Lung (tissue), 12 donors: ENCODE results near the gene GFI1. TPM values are rescaled to one million over a fixed set of nuclear protein-coding genes. Genes with fewer than 3 reads are reported as not detected.
A peak's percentile ranks its signal among the peaks of the same experiment; 100 is the strongest.

Experiments used
- ATAC-seq: fragments of 200-7000 bp; cut with Tn5 transposase; one replicate; pipeline ENCODE4 v1.9.1; 2020; ENCODE audit warnings: moderate number of reproducible peaks; ENCODE audit not compliant: insufficient read depth, low FRiP score
- DNase-seq, 3 donors: peaks; one replicate each; pipeline ENCODE4 v3.0.0-alpha.2; 2013 to 2017
- H3K27ac ChIP-seq, 2 donors: one replicate each; pipeline ENCODE4 v1.5.1; 2013; ENCODE audit warnings: mild to moderate bottlenecking in 2 of 2, moderate library complexity in 2 of 2, control low read depth in 1 of 2, inconsistent platforms in 1 of 2, low read depth in 1 of 2, low read length in 1 of 2
- H3K27me3 ChIP-seq, 3 donors: one replicate each; pipeline ENCODE4 v1.5.1; 2013; ENCODE audit warnings: low read length in 2 of 3; ENCODE audit not compliant: control insufficient read depth in 3 of 3, insufficient read depth in 3 of 3
- H3K36me3 ChIP-seq, 4 donors: one replicate each; pipeline ENCODE4 v1.5.1; 2013; ENCODE audit warnings: low read length in 4 of 4, mild to moderate bottlenecking in 1 of 4, moderate library complexity in 1 of 4; ENCODE audit not compliant: control insufficient read depth in 4 of 4, insufficient read depth in 4 of 4
- H3K4me1 ChIP-seq, 5 donors: one replicate each; pipeline ENCODE4 v1.5.1; 2013; ENCODE audit warnings: low read length in 5 of 5, mild to moderate bottlenecking in 2 of 5, moderate library complexity in 1 of 5; ENCODE audit not compliant: control insufficient read depth in 5 of 5, insufficient read depth in 5 of 5
- H3K4me3 ChIP-seq: one replicate; pipeline ENCODE4 v1.5.1; 2013; ENCODE audit warnings: mild to moderate bottlenecking, control low read depth, moderate library complexity
- H3K9ac ChIP-seq, 2 donors: one replicate each; pipeline ENCODE4 v1.5.1; 2013; ENCODE audit warnings: low read length in 2 of 2, control low read depth in 1 of 2; ENCODE audit not compliant: insufficient read depth in 1 of 2
- H3K9me3 ChIP-seq, 4 donors: one replicate each; pipeline ENCODE4 v1.5.1; 2013; ENCODE audit warnings: low read length in 3 of 4, mild to moderate bottlenecking in 1 of 4, moderate library complexity in 1 of 4; ENCODE audit not compliant: control insufficient read depth in 4 of 4, insufficient read depth in 3 of 4
- CTCF ChIP-seq: IDR thresholded peaks from 2 replicates; pipeline ENCODE4 v1.5.1; 2012; ENCODE audit warnings: mild to moderate bottlenecking; ENCODE audit errors: control extremely low read depth, extremely low read depth
- WGBS, 2 donors: extraction: QIAGEN DNeasy Blood & Tissue Kit; methylation state at CpG; one replicate each; pipeline ENCODE4 v1.1.7; 2013; 5-methylcytosine and 5-hydroxymethylcytosine counted together
- polyA plus RNA-seq, 2 donors: library from polyadenylated mRNA; stranded (reverse); fragments of 200-250 nt; gene quantifications; one replicate each; pipeline ENCODE4 v1.2.1, GENCODE V29; 2013
- total RNA-seq, 2 donors: library from RNA; depleted of rRNA in 1 of 2; stranded (reverse); fragments of >200 nt in 1 of 2; gene quantifications; one replicate each; pipeline ENCODE4 v1.2.1, GENCODE V29; 2014 to 2021
- donor health status: control.
- donor health status: control.
- donor health status: Bipolar disorder and iron deficiency.
- donor health status: healthy.
- donor health status: DM: yes; HTN: yes; CAD: no.

The GFI1 gene
- total and polyA plus RNA-seq, 4 donors, result 0.59 to 2.5 (median 1.9) TPM

- H3K36me3 ChIP-seq, result no peaks in the 10 kb centered on the region
- 94 to 96% methylated on average over 5 of the region's 5 CpGs for WGBS, 2 donors
- peaks cover 0 to 3% (median 0%) of the 10 kb centered on the region in 5 donors for H3K4me1 ChIP-seq
- DNase-seq (no peak), ATAC-seq (no peak)
- H3K27me3 ChIP-seq, result no peaks in the 10 kb centered on the region
- no peak overlapping the region for H3K9ac ChIP-seq
- H3K4me3 ChIP-seq, result no peak overlapping the region
- TF ChIP-seq CTCF, result no peak
- H3K27ac ChIP-seq, result no peak overlapping the region
- peaks cover 0 to 2% (median 0%) of the 10 kb centered on the region in 4 donors for H3K9me3 ChIP-seq
These were observed 44.4 kb downstream of the GFI1 start for GRCh38 chr1:92442351-92442750.

GRCh38 chr1:92441697-92442342, 44.9 kb downstream of the GFI1 start:
- TF ChIP-seq CTCF, result no peak
- no peaks in the 10 kb centered on the region for H3K36me3 ChIP-seq
- H3K27me3 ChIP-seq, result no peaks in the 10 kb centered on the region
- ATAC-seq (no peak), DNase-seq (peak; percentile 10 to 15 (median 14))
- H3K9me3 ChIP-seq, result peaks cover 0 to 2% (median 0%) of the 10 kb centered on the region in 4 donors
- peaks cover 0 to 3% (median 0%) of the 10 kb centered on the region in 5 donors for H3K4me1 ChIP-seq
- H3K27ac ChIP-seq, result no peak overlapping the region
- H3K4me3 ChIP-seq, result no peak overlapping the region
- WGBS, 2 donors, result 78 to 84% methylated on average over 32 of the region's 32 CpGs
- H3K9ac ChIP-seq, result no peak overlapping the region

- no peak overlapping the region for H3K4me3 ChIP-seq
- no peak overlapping the region for H3K9ac ChIP-seq
These were observed 45.4 kb downstream of the GFI1 start for GRCh38 chr1:92441316-92441696.

More at GRCh38 chr1:92441316-92441696, 45.4 kb downstream of the GFI1 start:
- Histone ChIP-seq H3K27ac (no peak overlapping the region), H3K4me1 (peaks cover 0 to 3% (median 0%) of the 10 kb centered on the region in 5 donors), H3K27me3 (no peaks in the 10 kb centered on the region), H3K36me3 (no peaks in the 10 kb centered on the region), H3K9me3 (peaks cover 0 to 5% (median 0%) of the 10 kb centered on the region in 4 donors)
- no peak for ATAC-seq
- 94 to 97% methylated on average over 9 of the region's 9 CpGs for WGBS, 2 donors
- TF ChIP-seq CTCF, result no peak
- DNase-seq, result no peak
